WI38 (cell line): ENCODE results near the gene IBA57.

Source experiments
- H3K4me3 ChIP-seq: 2 replicates; pipeline ENCODE4 v1.5.1; 2011; ENCODE audit warnings: low read depth, mild to moderate bottlenecking, control low read depth, low read length
- TF ChIP-seq, protein P1 (sequence below): IDR thresholded peaks from 2 replicates; pipeline ENCODE4 v1.5.1; 2012; ENCODE audit warnings: low read depth, mild to moderate bottlenecking, control low read depth, low read length

IBA57 gene

DNA sequence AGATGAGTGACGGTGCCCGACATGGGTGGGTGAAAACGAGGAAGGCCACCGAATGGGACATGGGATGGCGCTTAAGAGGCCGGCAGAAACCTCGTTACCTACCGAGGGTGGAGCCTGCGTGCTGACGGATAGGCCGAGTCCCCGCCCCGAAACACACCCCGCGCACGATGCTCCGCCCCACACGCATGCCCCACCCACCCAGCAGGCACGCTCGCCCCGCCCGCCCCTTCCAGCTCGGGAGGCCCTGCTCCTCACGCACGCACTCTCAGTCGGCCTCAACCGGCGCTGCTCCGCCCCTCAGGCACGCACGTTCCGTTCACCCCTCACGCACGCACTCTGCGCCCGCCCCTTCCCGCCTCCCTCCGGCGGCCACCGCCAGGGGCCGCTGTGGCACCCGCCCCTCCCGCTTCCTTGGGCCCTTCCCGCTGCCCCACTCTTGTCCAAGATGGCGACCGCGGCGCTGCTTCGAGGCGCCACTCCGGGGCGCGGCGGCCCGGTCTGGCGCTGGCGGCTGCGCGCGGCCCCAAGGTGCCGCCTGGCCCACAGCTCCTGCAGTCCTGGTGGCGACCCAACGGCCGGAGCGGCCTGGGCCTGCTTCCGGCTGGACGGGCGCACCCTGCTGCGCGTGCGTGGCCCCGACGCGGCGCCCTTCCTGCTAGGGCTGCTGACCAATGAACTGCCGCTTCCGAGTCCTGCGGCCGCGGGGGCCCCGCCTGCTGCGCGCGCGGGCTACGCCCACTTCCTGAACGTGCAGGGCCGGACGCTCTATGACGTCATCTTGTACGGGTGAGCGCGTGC lies at the start of gene IBA57:
Gene IBA57 (plus strand): TSS at position 433 of the 798 bp plus-strand sequence. CDS start 13 bp downstream, at position 446.
- peak within 1 kb of the TSS; percentile 72 for H3K4me3 ChIP-seq

DNA sequence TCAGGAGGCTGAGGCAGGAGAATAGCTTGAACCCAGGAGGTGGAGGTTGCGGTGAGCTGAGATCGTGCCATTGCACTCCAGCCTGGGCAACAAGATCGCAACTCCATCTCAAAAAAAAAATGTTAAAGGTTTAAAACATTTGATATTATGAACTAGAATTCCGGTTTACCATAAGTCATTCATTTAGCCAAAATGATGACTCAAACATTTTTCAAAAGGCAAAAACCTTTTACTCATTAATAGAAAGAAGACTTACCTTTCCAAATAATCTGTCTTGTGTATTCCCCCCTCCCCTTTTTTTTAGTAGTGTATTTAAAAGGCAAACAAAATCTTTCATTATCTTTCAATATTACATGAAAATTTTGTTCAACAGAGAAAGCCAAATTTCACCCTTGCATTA lies 48.3 kb upstream of the IBA57 start:
- H3K4me3 ChIP-seq, result no peak overlapping the region
- TF ChIP-seq, protein P1, sequence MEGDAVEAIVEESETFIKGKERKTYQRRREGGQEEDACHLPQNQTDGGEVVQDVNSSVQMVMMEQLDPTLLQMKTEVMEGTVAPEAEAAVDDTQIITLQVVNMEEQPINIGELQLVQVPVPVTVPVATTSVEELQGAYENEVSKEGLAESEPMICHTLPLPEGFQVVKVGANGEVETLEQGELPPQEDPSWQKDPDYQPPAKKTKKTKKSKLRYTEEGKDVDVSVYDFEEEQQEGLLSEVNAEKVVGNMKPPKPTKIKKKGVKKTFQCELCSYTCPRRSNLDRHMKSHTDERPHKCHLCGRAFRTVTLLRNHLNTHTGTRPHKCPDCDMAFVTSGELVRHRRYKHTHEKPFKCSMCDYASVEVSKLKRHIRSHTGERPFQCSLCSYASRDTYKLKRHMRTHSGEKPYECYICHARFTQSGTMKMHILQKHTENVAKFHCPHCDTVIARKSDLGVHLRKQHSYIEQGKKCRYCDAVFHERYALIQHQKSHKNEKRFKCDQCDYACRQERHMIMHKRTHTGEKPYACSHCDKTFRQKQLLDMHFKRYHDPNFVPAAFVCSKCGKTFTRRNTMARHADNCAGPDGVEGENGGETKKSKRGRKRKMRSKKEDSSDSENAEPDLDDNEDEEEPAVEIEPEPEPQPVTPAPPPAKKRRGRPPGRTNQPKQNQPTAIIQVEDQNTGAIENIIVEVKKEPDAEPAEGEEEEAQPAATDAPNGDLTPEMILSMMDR, result no peak

More for the DNA sequence above, at the start of gene IBA57:
- TF ChIP-seq, protein P1, result peak; percentile 59

DNA sequence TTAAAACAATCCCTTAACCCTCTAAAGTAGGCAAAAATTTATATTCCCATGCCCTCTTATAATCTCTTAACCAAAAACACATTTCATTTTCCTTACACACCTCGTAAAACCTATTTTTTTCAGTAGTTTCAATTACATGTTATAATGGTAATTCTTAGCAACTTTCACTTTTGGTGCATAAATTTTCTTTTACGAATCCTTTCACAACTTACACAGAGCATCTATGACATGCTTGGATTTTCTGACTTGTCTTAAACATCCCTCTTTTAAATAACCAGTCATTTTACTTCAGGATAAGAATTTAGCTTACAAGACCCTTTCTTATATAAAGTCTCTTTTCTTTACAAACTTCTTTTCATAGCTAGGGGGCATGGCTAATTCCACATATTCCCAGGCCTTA lies 47.6 kb upstream of the IBA57 start:
- TF ChIP-seq, protein P1, result no peak

DNA sequence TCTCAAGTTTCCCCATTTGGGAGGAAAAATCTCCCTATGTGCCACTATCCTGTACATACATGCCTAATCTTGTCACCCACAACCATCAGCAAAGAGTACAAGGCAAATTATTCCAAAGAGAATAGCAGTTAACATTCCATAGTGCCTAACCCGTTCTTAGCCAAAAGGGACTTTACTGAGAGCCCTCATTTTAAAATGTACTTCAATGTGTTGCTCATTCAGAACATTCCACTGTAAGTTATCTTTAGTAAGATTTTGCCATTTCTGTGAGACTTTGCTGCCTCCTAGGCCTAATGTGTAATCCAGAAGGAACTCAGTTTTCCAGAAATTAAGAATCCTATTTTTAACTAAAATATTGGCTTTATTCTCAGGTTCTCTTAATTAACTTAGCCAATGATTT lies 45.3 kb upstream of the IBA57 start:
- TF ChIP-seq, protein P1, result no peak
- H3K4me3 ChIP-seq, result no peak overlapping the region

More for the DNA sequence above, 47.6 kb upstream of the IBA57 start:
- no peak overlapping the region for H3K4me3 ChIP-seq

DNA sequence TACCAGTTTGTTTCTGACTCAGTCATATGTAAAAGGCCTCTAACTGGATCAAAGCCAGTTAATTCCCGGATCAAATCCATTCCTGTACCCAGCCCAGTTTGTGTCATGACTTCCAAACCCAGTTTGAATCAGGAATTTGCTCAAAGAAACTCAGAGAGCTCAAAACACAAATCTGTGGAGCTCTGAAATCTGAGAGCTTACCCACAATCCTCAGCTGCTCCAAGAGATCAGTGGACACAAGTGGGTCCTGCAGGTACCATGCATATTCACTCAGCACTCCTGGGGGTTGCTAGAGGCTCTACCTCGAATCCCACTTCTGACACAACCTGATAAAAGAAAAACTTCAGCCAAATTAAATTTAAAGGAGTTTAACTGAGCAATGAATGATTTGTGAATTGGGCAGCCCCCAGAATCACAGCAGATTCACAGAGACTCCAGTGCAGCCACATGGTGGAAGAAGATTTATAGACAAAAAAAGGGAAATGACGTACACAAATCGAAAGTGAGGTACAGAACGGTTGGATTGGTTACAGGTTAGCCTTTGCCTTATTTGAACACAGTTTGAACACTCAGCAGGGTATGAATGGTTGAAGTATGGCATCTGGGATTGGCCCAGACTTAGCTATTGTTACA lies 44.6 kb upstream of the IBA57 start:
- H3K4me3 ChIP-seq, result no peak overlapping the region

DNA sequence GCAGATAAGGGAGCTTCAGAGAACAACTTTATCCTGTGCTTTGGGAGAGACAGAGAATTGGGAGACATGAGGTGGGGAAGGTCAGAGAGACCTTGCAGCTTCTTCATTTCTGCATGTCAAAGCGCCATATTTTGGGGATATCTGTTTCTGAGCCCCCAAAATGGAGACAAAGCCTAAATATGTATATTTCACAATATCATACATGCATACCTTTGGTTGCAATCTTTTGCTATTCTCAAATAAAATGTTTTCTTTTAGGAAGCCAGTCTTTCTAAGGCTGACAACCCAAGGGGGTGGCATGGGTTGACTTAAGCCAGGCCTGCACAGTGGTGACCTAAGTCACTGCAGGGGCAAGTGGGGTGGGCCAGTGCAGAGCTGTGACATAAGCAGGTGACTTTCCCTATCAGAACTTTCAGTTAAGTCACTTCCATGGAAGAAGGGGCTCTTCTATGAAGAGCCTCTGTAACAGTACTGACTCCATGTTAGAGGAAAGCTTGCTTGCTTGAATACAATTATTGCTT lies 42.6 kb upstream of the IBA57 start:
- TF ChIP-seq, protein P1, result no peak
- no peak overlapping the region for H3K4me3 ChIP-seq

More for the DNA sequence above, 44.6 kb upstream of the IBA57 start:
- TF ChIP-seq, protein P1, result no peak

DNA sequence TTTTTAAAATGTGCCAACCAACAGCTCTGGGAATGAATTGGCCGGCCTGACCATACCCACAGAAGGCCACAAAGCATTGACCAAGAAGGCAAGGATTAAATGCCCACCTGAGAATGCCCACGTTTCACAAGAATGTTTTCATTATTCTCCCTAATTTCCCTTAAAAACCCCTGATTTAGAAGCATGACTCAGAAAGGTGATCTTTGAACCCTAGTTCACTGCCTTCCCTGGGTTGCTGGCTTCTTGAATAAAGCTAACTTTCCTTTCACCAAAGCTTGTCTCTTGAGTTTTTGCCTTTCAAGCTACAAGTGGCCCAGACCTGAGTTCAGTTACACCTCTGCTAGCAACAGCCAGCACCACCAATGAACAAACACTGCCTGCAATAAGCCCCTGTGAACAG lies 42.1 kb upstream of the IBA57 start:
- H3K4me3 ChIP-seq, result no peak overlapping the region
- TF ChIP-seq, protein P1, result no peak
